ENCODE data around the gene SAMD3. TPM values are rescaled to one million over a fixed set of nuclear protein-coding genes. Genes with fewer than 3 reads are reported as not detected.

Gene SAMD3
- total and polyA plus RNA-seq, 2 experiments from 2014 or later, result 3.8 to 4.9 TPM

GRCh38 chr6:130190701-130191690, 31.8 kb downstream of the SAMD3 start:
- H3K27ac Mint-ChIP-seq, result no peak overlapping the region
- H3K4me3 Mint-ChIP-seq, result no peak overlapping the region
- peaks cover 63% of the 10 kb centered on the region for H3K36me3 Mint-ChIP-seq (ENCODE audit: low read depth)

More at GRCh38 chr6:130190701-130191690, 31.8 kb downstream of the SAMD3 start:
- Histone ChIP-seq H3K4me3 (no peak overlapping the region), H3K27ac (ENCODE audit: low read depth) (no peak overlapping the region), H3K36me3 (ENCODE audit: insufficient read depth) (peaks cover 4% of the 10 kb centered on the region; the same call in 1 of the 2 replicates), H3K9me2 (ENCODE audit: insufficient read depth) (peaks cover 6% of the 10 kb centered on the region; the same call in 1 of the 2 replicates), H3K27me3 (ENCODE audit: insufficient read depth) (no peaks in the 10 kb centered on the region), H3K4me1 (ENCODE audit: insufficient read depth) (no peaks in the 10 kb centered on the region), H2AFZ (no peak overlapping the region), H3K79me2 (replicated peaks; ENCODE audit: insufficient read depth) (no peaks in the 10 kb centered on the region), H4K20me1 (replicated peaks; ENCODE audit: insufficient read depth) (no peaks in the 10 kb centered on the region), H3K4me2 (no peak overlapping the region), H3F3A (replicated peaks; ENCODE audit: low read depth) (no peaks in the 10 kb centered on the region)
- Mint-ChIP-seq H3K27me3 (ENCODE audit: insufficient read depth, low read depth, poor library complexity) (peaks cover 13% of the 10 kb centered on the region), H3K9me3 (peaks cover 50% of the 10 kb centered on the region), H3K4me1 (peaks cover 5% of the 10 kb centered on the region)
- no peak for ATAC-seq
- no peak for DNase-seq (ENCODE audit: low spot score)
- TF ChIP-seq ZNF462 (CRISPR knock-in tag; IDR thresholded peaks at IDR 0.05) (no peak), ZNF114 (CRISPR knock-in tag; IDR thresholded peaks at IDR 0.05) (no peak), NANOG (IDR thresholded peaks at IDR 0.05; ENCODE audit: borderline replicate concordance) (no peak), EZH2phosphoT487 (IDR thresholded peaks at IDR 0.05; ENCODE audit: unreplicated experiment) (no peak), CTCF (conservative IDR thresholded peaks at IDR 0.05; ENCODE audit: low read depth in 2 of 2) (no peak), EZH2 (IDR thresholded peaks at IDR 0.05; ENCODE audit: low read depth, unreplicated experiment) (no peak), POLR2AphosphoS5 (IDR thresholded peaks at IDR 0.05; ENCODE audit: low read depth) (no peak), CREB1 (CRISPR knock-in tag; IDR thresholded peaks at IDR 0.05; ENCODE audit: low read depth) (no peak), ETS1 (IDR thresholded peaks at IDR 0.05) (no peak), ZNF331 (CRISPR knock-in tag; IDR thresholded peaks at IDR 0.05; ENCODE audit: low read depth) (no peak), STAT1 (IDR thresholded peaks at IDR 0.05; ENCODE audit: unreplicated experiment) (no peak), JUNB (IDR thresholded peaks at IDR 0.05; ENCODE audit: unreplicated experiment) (no peak), REST (IDR thresholded peaks at IDR 0.05; ENCODE audit: unreplicated experiment) (no peak)
